ENCODE results near the gene GLRX3. TPM values are rescaled to one million over a fixed set of nuclear protein-coding genes. Genes with fewer than 3 reads are reported as not detected.

The GLRX3 gene
- total and polyA plus RNA-seq, 10 of the 15 experiments (the other 5 are each of a cell fraction or from before 2014, with no cell fraction given), result 94.7 to 209 (median 131) TPM

DNA sequence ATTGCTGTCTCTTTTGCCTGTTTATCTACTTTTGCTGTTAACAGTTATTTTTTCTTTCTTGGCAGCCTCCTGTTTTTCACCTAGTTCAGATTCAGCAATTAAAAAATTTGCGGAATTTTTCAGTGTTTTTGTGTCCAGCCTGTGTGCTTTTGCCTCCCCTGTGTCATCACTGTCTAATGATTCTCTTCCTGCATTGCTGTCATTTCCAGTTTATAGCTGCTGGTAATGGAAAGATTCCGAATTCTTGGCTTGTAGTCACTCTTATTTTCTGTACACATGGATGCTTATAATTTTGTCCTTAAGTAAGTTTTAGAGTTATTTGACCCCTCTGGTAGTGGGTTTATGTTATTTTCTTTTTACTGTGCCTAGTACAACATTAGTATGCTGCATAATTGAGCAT is 25.1 kb downstream of the GLRX3 start:
- Histone ChIP-seq H3K9ac (ENCODE audit: control insufficient read depth, insufficient read depth, low read length) (no peak overlapping the region), H3K27ac (ENCODE audit: control insufficient read depth, insufficient read depth) (no peak overlapping the region), H3K27me3 (replicated peaks in 1 of 2; ENCODE audit: control insufficient read depth in 2 of 2, insufficient read depth in 2 of 2, low read length in 1 of 2) (no peaks in the 10 kb centered on the region), H3K79me2 (ENCODE audit: control insufficient read depth, insufficient read depth, low read length) (peaks cover 7% of the 10 kb centered on the region), H3K4me3 (no peak overlapping the region), H3K9me3 (replicated peaks; ENCODE audit: control insufficient read depth, insufficient read depth, low read length) (no peaks in the 10 kb centered on the region), H2AFZ (ENCODE audit: control insufficient read depth, low read depth, low read length) (no peak overlapping the region), H3K4me2 (ENCODE audit: control insufficient read depth, insufficient read depth) (no peak overlapping the region), H4K20me1 (ENCODE audit: control insufficient read depth, insufficient read depth) (no peaks in the 10 kb centered on the region), H3K36me3 (ENCODE audit: control insufficient read depth in 2 of 2, insufficient read depth in 2 of 2, low read length in 1 of 2) (peaks cover 0 to 14% of the 10 kb centered on the region in 2 experiments), H3K4me1 (ENCODE audit: control insufficient read depth, insufficient read depth, low read length) (no peaks in the 10 kb centered on the region)
- intact Hi-C loops (cut with micrococcal nuclease; ENCODE audit: unreplicated experiment) (no loop called here), in situ Hi-C loops (cut with MboI) (no loop called here)
- 97% methylated on average over 2 of the region's 2 CpGs for WGBS (ENCODE audit: insufficient coverage, insufficient replicate concordance, low lambda C conversion rate, missing lambda C conversion rate)
- no peak for ATAC-seq
- ChIA-PET SMC1A (ENCODE audit: uncharacterized antibody, unreplicated experiment) (no interaction called here), RAD21 (ENCODE audit: unreplicated experiment) (no interaction called here), POLR2A (no interaction called here), CTCF (interaction anchor here (0.7 to 1.2 kb wide), 3 partner anchors 51 to 308 kb away, joined by 3 to 5 read pairs (median 3); partner anchors contain the start of gene C10orf143)
- FAIRE-seq, result no peak
- no TSS peak for BruUV-seq (replicated peaks)
- DNase-seq (ENCODE audit: low read depth, low spot score), result no peak
- TF ChIP-seq SREBF1 (IDR thresholded peaks at IDR 0.05; ENCODE audit: low read length) (no peak), CBFB (IDR thresholded peaks at IDR 0.05; ENCODE audit: low read depth) (no peak), POU2F2 (IDR thresholded peaks at IDR 0.05; ENCODE audit: borderline replicate concordance, low read depth, low read length) (no peak), MXI1 (IDR thresholded peaks at IDR 0.05; ENCODE audit: low read depth, low read length) (no peak), NFYA (IDR thresholded peaks at IDR 0.05; ENCODE audit: borderline replicate concordance, low read depth, low read length) (no peak), EGR1 (IDR thresholded peaks at IDR 0.05; ENCODE audit: borderline replicate concordance in 1 of 2, low read depth in 2 of 2, low read length in 2 of 2) (no peak), ZZZ3 (IDR thresholded peaks at IDR 0.05; ENCODE audit: control insufficient read depth, insufficient read length, low read depth) (no peak), TBL1XR1 (IDR thresholded peaks at IDR 0.05; ENCODE audit: low read depth, low read length) (no peak), HDGF (IDR thresholded peaks at IDR 0.05) (no peak), POLR2A (IDR thresholded peaks at IDR 0.05; ENCODE audit: low read depth, low read length) (no peak), GATAD2B (conservative IDR thresholded peaks at IDR 0.05; ENCODE audit: low read depth) (no peak), BACH1 (IDR thresholded peaks at IDR 0.05; ENCODE audit: borderline replicate concordance) (no peak), BCLAF1 (IDR thresholded peaks at IDR 0.05) (no peak), RAD21 (IDR thresholded peaks at IDR 0.05; ENCODE audit: insufficient read depth, low read depth, low read length) (no peak)
- TF ChIP-seq, protein P1, sequence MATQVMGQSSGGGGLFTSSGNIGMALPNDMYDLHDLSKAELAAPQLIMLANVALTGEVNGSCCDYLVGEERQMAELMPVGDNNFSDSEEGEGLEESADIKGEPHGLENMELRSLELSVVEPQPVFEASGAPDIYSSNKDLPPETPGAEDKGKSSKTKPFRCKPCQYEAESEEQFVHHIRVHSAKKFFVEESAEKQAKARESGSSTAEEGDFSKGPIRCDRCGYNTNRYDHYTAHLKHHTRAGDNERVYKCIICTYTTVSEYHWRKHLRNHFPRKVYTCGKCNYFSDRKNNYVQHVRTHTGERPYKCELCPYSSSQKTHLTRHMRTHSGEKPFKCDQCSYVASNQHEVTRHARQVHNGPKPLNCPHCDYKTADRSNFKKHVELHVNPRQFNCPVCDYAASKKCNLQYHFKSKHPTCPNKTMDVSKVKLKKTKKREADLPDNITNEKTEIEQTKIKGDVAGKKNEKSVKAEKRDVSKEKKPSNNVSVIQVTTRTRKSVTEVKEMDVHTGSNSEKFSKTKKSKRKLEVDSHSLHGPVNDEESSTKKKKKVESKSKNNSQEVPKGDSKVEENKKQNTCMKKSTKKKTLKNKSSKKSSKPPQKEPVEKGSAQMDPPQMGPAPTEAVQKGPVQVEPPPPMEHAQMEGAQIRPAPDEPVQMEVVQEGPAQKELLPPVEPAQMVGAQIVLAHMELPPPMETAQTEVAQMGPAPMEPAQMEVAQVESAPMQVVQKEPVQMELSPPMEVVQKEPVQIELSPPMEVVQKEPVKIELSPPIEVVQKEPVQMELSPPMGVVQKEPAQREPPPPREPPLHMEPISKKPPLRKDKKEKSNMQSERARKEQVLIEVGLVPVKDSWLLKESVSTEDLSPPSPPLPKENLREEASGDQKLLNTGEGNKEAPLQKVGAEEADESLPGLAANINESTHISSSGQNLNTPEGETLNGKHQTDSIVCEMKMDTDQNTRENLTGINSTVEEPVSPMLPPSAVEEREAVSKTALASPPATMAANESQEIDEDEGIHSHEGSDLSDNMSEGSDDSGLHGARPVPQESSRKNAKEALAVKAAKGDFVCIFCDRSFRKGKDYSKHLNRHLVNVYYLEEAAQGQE (IDR thresholded peaks at IDR 0.05; ENCODE audit: low read depth, low read length), result no peak
- TF ChIP-seq, protein P2, sequence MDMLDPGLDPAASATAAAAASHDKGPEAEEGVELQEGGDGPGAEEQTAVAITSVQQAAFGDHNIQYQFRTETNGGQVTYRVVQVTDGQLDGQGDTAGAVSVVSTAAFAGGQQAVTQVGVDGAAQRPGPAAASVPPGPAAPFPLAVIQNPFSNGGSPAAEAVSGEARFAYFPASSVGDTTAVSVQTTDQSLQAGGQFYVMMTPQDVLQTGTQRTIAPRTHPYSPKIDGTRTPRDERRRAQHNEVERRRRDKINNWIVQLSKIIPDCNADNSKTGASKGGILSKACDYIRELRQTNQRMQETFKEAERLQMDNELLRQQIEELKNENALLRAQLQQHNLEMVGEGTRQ (IDR thresholded peaks at IDR 0.05; ENCODE audit: borderline replicate concordance, low read depth, low read length), result no peak
